NCI-H2227 (cell line): ENCODE data around the gene XPO5.

ENCODE experiments used
- DNase-seq: peaks from one replicate; lab custom pipeline; 2025; ENCODE audit not compliant: unreplicated experiment; lab: John Stamatoyannopoulos, UW

XPO5 gene

GRCh38 chr6:43476746-43477145 is 99.1 kb downstream of the XPO5 start:
- DNase-seq = no peak

- DNase-seq = no peak
These were observed 100.3 kb downstream of the XPO5 start for GRCh38 chr6:43475516-43475915.

GRCh38 chr6:43472515-43472914 is 103.3 kb downstream of the XPO5 start:
- DNase-seq = no peak
